HG03575 (cell line): ENCODE results near the gene RNF180.
"Not testable (repeated sequence)": the region's sequence is repeated elsewhere in the genome, so short reads cannot be mapped to it uniquely, and the experiment has no call there.

Experiments used
- ATAC-seq: cut with Tn5 transposase; IDR thresholded peaks from one replicate; pipeline ENCODE4 v1.9.1; 2021; ENCODE audit not compliant: unreplicated experiment, insufficient number of reproducible peaks, low FRiP score; ENCODE audit errors: extremely low read depth

RNF180 gene

DNA sequence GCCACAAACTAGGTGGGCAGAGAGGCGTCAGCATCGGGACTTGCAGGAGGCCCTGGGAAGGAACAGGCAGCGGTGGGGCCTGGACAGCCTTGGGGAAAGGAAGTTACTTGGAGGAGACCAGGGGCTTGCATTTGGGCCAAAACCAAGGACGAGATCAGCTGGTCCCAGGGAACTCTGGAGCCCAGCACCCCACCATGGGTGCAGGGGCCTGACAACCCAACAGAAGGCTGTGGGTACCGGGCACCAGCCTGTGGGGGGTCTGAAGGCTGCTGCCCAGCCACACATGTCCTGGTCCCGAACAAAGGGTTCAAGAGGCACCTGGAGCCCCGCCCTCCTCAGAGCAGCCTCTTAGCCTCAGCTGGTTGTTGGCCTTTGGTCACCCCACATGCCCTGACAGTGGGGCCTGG lies 61.5 kb downstream of the RNF180 start:
- ATAC-seq = not testable (repeated sequence)

DNA sequence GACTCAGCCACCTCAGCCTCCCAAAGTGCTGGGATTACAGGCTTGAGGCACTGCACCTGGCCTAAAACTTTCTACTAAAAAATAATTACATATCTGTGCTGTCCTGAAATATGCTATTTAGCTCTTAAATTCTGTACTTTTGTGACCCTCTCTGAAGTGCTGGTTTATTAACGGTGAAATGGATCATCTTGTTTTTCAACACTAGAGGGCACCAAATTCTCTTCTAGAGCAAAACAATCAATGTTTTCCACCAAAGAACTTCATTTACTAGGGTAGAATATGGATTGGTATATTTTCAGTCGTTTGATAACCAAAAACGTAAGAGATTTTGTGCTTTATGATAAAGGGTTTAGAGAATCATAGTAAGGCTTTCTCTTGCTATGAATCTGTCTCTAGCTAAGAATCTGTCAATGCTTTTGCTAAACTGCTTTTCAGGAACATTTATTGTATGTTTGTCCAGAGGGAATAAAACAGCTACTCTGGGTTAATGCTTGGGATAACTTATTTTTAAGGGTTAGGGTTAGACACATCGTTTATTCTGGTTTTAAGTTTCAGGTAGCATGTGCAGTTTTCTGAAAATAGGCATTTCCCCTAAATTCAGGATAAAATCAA lies 63.6 kb downstream of the RNF180 start:
- no peak for ATAC-seq

GRCh38 chr5:64260756-64261155 lies 95.1 kb downstream of the RNF180 start:
- ATAC-seq = no peak

- no peak for ATAC-seq
These were observed 103.5 kb downstream of the RNF180 start for GRCh38 chr5:64269164-64269563.

- ATAC-seq = no peak
These were observed 107.6 kb downstream of the RNF180 start for GRCh38 chr5:64273276-64273675.

GRCh38 chr5:64285188-64286130 lies 119.8 kb downstream of the RNF180 start:
- no peak for ATAC-seq

GRCh38 chr5:64286381-64286780 lies 120.7 kb downstream of the RNF180 start:
- ATAC-seq = no peak

DNA sequence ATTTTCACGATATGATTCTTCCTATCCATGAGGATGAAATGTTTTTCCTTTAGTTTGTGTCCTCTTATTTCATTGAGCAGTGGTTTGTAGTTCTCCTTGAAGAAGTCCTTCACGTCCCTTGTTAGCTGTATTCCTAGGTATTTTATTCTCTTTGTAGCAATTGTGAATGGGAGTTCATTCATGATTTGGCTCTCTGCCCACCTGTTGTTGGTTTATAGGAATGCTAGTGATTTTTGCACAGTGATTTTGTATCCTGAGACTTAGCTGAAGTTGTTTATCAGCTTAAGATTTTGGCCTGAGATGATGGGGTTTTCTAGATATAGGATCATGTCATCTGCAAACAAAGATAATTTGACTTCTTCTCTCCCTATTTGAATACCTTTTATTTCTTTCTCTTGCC lies 122.9 kb downstream of the RNF180 start:
- ATAC-seq = not testable (repeated sequence)

DNA sequence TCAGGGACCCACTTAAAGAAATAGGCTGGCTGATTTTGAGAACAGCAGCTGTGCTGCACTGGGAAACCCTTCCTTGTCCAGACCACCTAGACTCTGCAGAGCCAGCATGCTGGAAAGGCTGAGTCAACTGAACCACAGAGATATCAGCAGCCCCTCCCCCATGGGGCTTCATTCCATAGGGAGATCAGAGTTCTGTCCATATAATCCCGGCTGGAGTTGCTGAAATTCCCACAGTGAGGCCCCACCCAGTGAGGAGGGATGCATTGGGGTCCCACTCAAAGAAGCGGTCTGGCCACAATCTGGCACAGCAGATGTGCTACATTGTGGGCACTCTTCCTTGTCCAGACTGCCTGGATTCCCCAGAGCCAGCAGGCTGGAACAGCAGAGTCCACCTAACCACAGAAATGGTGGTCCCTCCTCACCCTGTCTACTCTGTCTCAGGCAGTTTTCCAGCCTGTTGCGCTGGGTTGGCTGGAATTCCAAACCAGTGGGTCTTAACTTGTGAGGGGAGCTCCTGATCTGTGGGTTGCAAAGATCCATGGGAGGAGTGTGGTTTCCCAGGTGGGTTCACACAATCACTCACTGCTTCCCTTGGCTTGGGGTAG lies 127.1 kb downstream of the RNF180 start:
- no peak for ATAC-seq

GRCh38 chr5:64295101-64295500 lies 129.5 kb downstream of the RNF180 start:
- ATAC-seq = no peak

GRCh38 chr5:64298586-64298985 lies 132.9 kb downstream of the RNF180 start:
- ATAC-seq = no peak

DNA sequence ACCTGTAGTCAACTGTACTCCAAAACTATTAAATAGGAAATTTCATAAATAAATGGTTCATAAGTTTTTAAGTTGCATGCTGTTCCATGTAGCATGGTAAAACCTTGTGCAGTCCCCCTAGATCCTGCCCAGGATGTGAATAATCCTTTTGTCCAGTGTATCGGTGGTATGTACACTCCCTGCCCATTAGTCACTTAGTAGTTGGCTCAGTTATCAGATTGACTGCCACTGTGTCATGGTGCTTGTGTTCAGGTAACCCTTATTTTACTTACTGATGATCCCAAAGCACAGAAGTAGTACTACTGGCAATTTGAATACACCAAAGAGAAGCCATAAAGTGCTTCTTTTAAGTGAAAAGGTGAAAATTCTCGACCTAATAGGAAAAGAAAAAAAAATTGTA lies 134.2 kb downstream of the RNF180 start:
- ATAC-seq = no peak

DNA sequence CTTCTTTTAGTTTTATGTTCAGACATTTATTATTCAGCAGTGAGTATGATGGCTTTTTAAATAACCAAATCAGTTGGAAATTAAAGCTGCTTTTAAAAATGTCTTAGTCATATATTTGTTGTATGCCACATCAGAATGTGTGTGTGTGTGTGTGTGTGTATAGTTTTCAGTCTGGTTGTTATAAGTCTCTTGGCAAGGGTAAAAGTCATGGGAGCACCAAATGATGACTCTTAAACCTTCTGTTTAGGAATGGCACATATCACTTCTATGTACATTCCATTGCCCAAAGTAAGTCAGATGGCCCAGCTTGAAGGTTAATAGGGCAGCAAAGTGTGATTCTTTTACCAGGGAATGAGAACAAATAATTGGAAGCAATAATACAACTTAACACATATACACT lies 135.9 kb downstream of the RNF180 start:
- no peak for ATAC-seq

DNA sequence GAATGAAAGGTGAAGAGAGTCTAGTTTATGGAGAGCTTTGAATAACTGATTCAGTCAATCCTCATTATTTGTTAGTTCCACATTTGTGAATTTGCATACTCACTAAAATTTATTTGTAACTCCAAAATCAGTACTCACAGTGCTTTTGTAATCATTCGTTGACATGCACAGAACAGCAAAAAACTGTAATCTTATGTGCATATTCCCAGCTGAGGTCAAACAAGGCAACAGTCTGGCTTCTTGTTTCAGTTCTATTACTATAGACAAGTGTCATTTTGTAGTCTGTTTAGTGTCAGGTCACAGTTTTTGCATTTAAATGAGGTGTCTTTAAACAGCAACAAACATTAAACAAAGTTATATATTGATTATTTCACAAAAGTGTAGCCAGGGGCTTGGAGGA lies 142.5 kb downstream of the RNF180 start:
- ATAC-seq = no peak

- no peak for ATAC-seq
These were observed 146.8 kb downstream of the RNF180 start for GRCh38 chr5:64312491-64312890.

- ATAC-seq = no peak
These were observed 150.1 kb downstream of the RNF180 start for GRCh38 chr5:64315778-64316177.

DNA sequence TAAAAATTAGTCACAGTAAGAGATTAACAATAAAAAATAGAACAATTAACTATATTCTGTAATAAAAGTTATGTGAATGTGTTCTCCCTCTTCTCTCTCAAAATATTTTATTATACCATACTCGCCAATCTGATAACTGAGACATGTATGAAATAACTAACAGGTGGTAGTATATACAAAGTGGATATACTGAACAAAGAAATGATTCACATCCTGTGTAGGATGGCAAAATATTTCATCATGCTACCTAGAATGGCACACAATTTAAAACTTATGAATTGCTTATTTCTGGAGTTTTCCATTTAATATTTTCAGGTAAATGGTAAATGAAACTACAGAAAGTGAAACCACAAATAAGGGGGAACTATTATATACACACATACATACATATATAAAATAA lies 152.5 kb downstream of the RNF180 start:
- ATAC-seq = no peak

DNA sequence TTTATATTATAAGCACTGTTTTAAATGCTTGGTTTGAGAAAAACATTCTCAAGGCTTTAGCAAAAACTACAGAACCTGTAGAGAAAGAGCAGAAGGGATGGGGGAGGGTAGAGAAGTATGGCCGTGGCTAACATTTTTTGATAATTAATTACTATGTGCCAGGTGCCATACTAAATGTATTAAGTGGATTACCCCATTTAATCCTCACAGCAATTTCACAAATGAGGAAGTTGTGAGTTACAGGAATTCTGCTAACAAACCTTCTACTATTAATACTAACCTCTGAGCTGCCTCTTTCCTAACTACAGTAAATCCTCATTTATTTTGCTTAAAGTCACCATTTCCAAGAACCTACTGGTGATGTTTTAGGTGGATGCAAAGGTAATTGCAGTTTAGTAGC lies 157.9 kb downstream of the RNF180 start:
- ATAC-seq = no peak

DNA sequence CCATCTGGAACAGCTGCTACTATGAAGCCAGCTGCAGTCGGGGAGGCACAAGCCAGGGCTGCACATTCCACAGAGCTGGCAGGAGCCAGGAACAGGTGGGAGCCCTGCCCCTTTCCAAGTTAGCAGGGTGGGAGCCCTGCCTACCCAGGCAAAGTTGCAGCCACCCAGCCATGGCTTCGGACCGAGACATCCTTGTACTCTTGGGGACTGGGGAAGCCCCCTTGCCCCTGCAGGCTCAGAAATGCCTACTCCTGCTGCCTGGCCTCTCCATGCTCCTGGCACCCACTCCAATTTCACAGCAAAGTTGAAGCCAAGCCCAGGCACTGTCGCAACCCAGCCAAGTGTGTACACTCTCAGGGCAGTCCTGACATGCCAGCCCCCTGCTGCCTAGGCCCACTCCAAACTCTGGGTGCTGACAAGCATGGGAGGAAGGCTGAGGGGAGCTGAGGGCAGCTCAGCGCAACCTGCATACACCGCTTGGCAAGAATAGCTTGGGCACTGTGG lies 165.1 kb downstream of the RNF180 start:
- ATAC-seq = no peak
